Measurements from ENCODE around the gene IFT22. TPM values are rescaled to one million over a fixed set of nuclear protein-coding genes. Genes with fewer than 3 reads are reported as not detected.

IFT22 gene
- total and polyA plus RNA-seq, 2 of the 4 experiments (the other 2 are of a cell fraction): 29.3 to 34.1 TPM

DNA sequence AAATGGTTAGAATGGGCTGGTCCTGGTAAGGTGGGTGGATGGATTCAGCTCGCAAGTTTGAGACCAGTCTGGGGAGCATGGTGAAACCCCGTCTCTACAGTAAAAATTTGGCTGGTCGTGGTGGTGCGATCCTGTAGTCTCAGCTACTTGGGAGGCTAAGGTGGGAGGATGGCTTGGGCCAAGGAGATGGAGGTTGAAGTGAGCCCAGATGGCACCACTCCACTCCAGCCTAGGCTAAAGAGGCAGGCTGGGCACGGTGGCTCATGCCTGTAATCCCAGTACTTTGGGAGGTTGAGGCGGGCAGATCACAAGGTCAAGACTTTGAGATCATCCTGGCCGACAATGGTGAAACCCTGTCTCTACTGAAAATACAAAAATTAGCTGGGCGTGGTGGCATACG, 15.3 kb downstream of the IFT22 start (continued):
- TF ChIP-seq, protein P1, sequence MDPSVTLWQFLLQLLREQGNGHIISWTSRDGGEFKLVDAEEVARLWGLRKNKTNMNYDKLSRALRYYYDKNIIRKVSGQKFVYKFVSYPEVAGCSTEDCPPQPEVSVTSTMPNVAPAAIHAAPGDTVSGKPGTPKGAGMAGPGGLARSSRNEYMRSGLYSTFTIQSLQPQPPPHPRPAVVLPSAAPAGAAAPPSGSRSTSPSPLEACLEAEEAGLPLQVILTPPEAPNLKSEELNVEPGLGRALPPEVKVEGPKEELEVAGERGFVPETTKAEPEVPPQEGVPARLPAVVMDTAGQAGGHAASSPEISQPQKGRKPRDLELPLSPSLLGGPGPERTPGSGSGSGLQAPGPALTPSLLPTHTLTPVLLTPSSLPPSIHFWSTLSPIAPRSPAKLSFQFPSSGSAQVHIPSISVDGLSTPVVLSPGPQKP (IDR thresholded peaks at IDR 0.05; ENCODE audit: borderline replicate concordance, low read depth, low read length): no peak

- H3K23ac ChIP-seq (ENCODE audit: low read depth, low read length): no peak overlapping the region
- peak overlapping the region; percentile 53 for H2AFZ ChIP-seq (replicated peaks; ENCODE audit: low read length, poor library complexity)
- no peak overlapping the region for H2BK5ac ChIP-seq (ENCODE audit: low read depth, low read length, poor library complexity, severe bottlenecking)
- H4K5ac ChIP-seq (ENCODE audit: low read depth, low read length): no peak overlapping the region
- H4K91ac ChIP-seq (ENCODE audit: insufficient read depth, low read depth, low read length): no peak overlapping the region
- no peaks in the 10 kb centered on the region for H3K79me1 ChIP-seq (ENCODE audit: low read depth in 1 of 2, low read length in 2 of 2)
- H3K14ac ChIP-seq (replicated peaks; ENCODE audit: low read depth, low read length): no peak overlapping the region
- no peaks in the 10 kb centered on the region for H3K4me1 ChIP-seq (ENCODE audit: control insufficient read depth, insufficient read depth, low read length)
- no peak overlapping the region for H3K9ac ChIP-seq (ENCODE audit: low read depth, low read length)
- ATAC-seq (ENCODE audit: low read depth) (peak; percentile 68), DNase-seq (no peak)
- BruUV-seq (replicated peaks): no TSS peak
- TF ChIP-seq RCOR1 (IDR thresholded peaks at IDR 0.05; ENCODE audit: insufficient replicate concordance, low read length): no peak
- no peak for TF ChIP-seq FOS (IDR thresholded peaks at IDR 0.05; ENCODE audit: low read depth, low read length)
- no peak for TF ChIP-seq MXI1 (IDR thresholded peaks at IDR 0.05; ENCODE audit: borderline replicate concordance, low read depth, low read length)
- TF ChIP-seq CEBPB (IDR thresholded peaks at IDR 0.05; ENCODE audit: low read depth, low read length): no peak
- TF ChIP-seq RFX5 (IDR thresholded peaks at IDR 0.05; ENCODE audit: low read depth, low read length): no peak
- TF ChIP-seq SMC3 (IDR thresholded peaks at IDR 0.05; ENCODE audit: low read depth, low read length): no peak
- no peak for TF ChIP-seq RAD21 (IDR thresholded peaks at IDR 0.05; ENCODE audit: low read length)
- TF ChIP-seq BHLHE40 (IDR thresholded peaks at IDR 0.05; ENCODE audit: low read depth, low read length): no peak
- TF ChIP-seq MAZ (IDR thresholded peaks at IDR 0.05; ENCODE audit: borderline replicate concordance, low read depth, low read length): no peak
- no peak for TF ChIP-seq NFE2L2 (IDR thresholded peaks at IDR 0.05; ENCODE audit: low read depth, low read length)
- no peak for TF ChIP-seq POLR2A (IDR thresholded peaks at IDR 0.05; ENCODE audit: low read depth, low read length)
- TF ChIP-seq CHD1 (IDR thresholded peaks at IDR 0.05; ENCODE audit: low read depth, low read length): no peak
- TF ChIP-seq, protein P1 (IDR thresholded peaks at IDR 0.05; ENCODE audit: borderline replicate concordance, low read depth, low read length): no peak
- H3K18ac ChIP-seq (ENCODE audit: low read depth, low read length): no peak overlapping the region
- 8% methylated on average over 31 of the region's 40 CpGs; no CpG with 5 or more reads in 1 of the 2 experiments for WGBS, 2 experiments (ENCODE audit: extremely low coverage in 2 of 2, insufficient read length in 1 of 2)
- POLR2A ChIA-PET (ENCODE audit: unreplicated experiment): no interaction called here
- no peak overlapping the region for H4K8ac ChIP-seq (ENCODE audit: low read depth in 2 of 2, low read length in 2 of 2)
- no peaks in the 10 kb centered on the region for H3K36me3 ChIP-seq (ENCODE audit: control insufficient read depth, insufficient read depth, low read length)
- H3K9me3 ChIP-seq (ENCODE audit: control insufficient read depth, insufficient read depth, low read length): peaks cover 31% of the 10 kb centered on the region
- intact Hi-C loops (cut with micrococcal nuclease): no loop called here
- no peak overlapping the region for H2BK15ac ChIP-seq (ENCODE audit: low read depth, low read length)
- no peak overlapping the region for H2BK120ac ChIP-seq (ENCODE audit: low read depth, low read length)
- H3K27ac ChIP-seq (ENCODE audit: insufficient read depth, low read length): no peak overlapping the region
- H3K4ac ChIP-seq (ENCODE audit: low read depth, low read length): no peak overlapping the region
- no peaks in the 10 kb centered on the region for H4K20me1 ChIP-seq (ENCODE audit: insufficient read depth, low read length)
- CTCF ChIA-PET: no interaction called here
- peaks cover 58% of the 10 kb centered on the region for H3K27me3 ChIP-seq (ENCODE audit: control insufficient read depth, insufficient read depth, low read length)
- no peak overlapping the region for H3K56ac ChIP-seq (ENCODE audit: extremely low read depth, insufficient read depth, low read length)
- no peak overlapping the region for H2BK20ac ChIP-seq (ENCODE audit: low read depth, low read length)
- dilution Hi-C loops (cut with HindIII; ENCODE audit: low sequenced_read_pairs, unreplicated experiment): no loop called here
- H2AK5ac ChIP-seq (ENCODE audit: low read depth, low read length): no peak overlapping the region
- no peaks in the 10 kb centered on the region for H3K9me1 ChIP-seq (ENCODE audit: insufficient read depth, low read length)
- no peak overlapping the region for H3K4me3 ChIP-seq (ENCODE audit: insufficient read depth, low read depth, low read length)
- in situ Hi-C loops (cut with MboI; ENCODE audit: low sequenced_read_pairs): no loop called here
- no peak overlapping the region; the same call in 1 of the 2 replicates for H3K4me2 ChIP-seq (ENCODE audit: low read depth, low read length)
- no peak overlapping the region for H2AK9ac ChIP-seq (replicated peaks; ENCODE audit: low read depth, low read length, poor library complexity)
Measured at GRCh38 chr7:101303102-101303701, 18.4 kb downstream of the IFT22 start.
